Panc1 (cell line): Measurements from ENCODE around the gene ELANE. TPM values are rescaled to one million over a fixed set of nuclear protein-coding genes. Genes with fewer than 3 reads are reported as not detected.
"Not testable (repeated sequence)": the region's sequence is repeated elsewhere in the genome, so short reads cannot be mapped to it uniquely, and the experiment has no call there.

ENCODE experiments used
- ATAC-seq: fragments of 200-7000 bp; cut with Tn5 transposase; 2 replicates; pipeline ENCODE4 v1.9.1; 2020; ENCODE audit warnings: mild to moderate bottlenecking, moderate library complexity
- BruUV-seq: library from RNA; stranded (reverse); fragments of 400-500 nt; replicated peaks from 2 replicates; lab custom pipeline; 2021; lab: Mats Ljungman, UMichigan
- CTCF ChIA-PET: fragments of 300-600 bp; sonication (Branson Sonifier 250); formaldehyde crosslinking; loops from one replicate; lab custom pipeline; 2022; ENCODE audit warnings: antibody characterized with exemption; lab: Charles Lee
- POLR2A ChIA-PET: fragments of 300-600 bp; sonication (Branson Sonifier 250); formaldehyde crosslinking; loops from one replicate; lab custom pipeline; 2022; ENCODE audit warnings: antibody characterized with exemption; lab: Charles Lee
- DNase-seq: peaks from one replicate; pipeline ENCODE4 v3.0.0-alpha.2; 2010; ENCODE audit warnings: low read depth, low spot score
- H3K27ac ChIP-seq: 2 replicates; pipeline ENCODE4 v1.5.1; 2011; ENCODE audit warnings: mild to moderate bottlenecking, low read length, inconsistent platforms
- H3K27me3 ChIP-seq: fragments of 200-500 bp; sonication (Bioruptor generic); 2 replicates; pipeline ENCODE4 v1.6.0; 2014; ENCODE audit warnings: low read length, inconsistent platforms; ENCODE audit not compliant: control insufficient read depth, insufficient read depth
- H3K36me3 ChIP-seq: fragments of 200-500 bp; sonication (Bioruptor generic); 2 replicates; pipeline ENCODE4 v1.5.1; 2014; ENCODE audit warnings: inconsistent platforms, mild to moderate bottlenecking, low read length, moderate library complexity; ENCODE audit not compliant: control insufficient read depth, insufficient read depth
- H3K4me1 ChIP-seq: 2 replicates; pipeline ENCODE4 v1.5.1; 2011; ENCODE audit warnings: inconsistent platforms, mild to moderate bottlenecking, low read length, moderate library complexity; ENCODE audit not compliant: control insufficient read depth, insufficient read depth
- H3K4me3 ChIP-seq, 2 experiments: 2 replicates each; pipeline ENCODE4 v1.5.1; 2011 to 2012; ENCODE audit warnings: low read depth in 2 of 2, low read length in 2 of 2, mild to moderate bottlenecking in 2 of 2, inconsistent platforms in 1 of 2, moderate library complexity in 1 of 2
- H3K9me3 ChIP-seq: fragments of 200-500 bp; sonication (Bioruptor generic); 2 replicates; pipeline ENCODE4 v1.5.1; 2014; ENCODE audit warnings: low read depth, mild to moderate bottlenecking, inconsistent platforms, low read length, moderate library complexity; ENCODE audit not compliant: control insufficient read depth, insufficient read depth
- CTCF ChIP-seq: fragments of 450-650 bp; IDR thresholded peaks from 2 replicates; pipeline ENCODE4 v1.5.1; 2017; ENCODE audit warnings: mild to moderate bottlenecking
- POLR2AphosphoS5 ChIP-seq: IDR thresholded peaks from 2 replicates; pipeline ENCODE4 v1.6.1; 2012; ENCODE audit warnings: mild to moderate bottlenecking, low read depth, low read length, moderate library complexity
- REST ChIP-seq, 2 experiments: IDR thresholded peaks; 2 replicates each; pipeline ENCODE4 v1.6.1; 2011 to 2012; ENCODE audit warnings: low read depth in 2 of 2, control low read depth in 1 of 2, low read length in 1 of 2, mild to moderate bottlenecking in 1 of 2, moderate library complexity in 1 of 2; ENCODE audit not compliant: insufficient read depth in 1 of 2
- SIN3A ChIP-seq: IDR thresholded peaks from 2 replicates; pipeline ENCODE4 v1.6.1; 2012; ENCODE audit warnings: low read depth, mild to moderate bottlenecking, low read length, moderate library complexity, borderline replicate concordance; ENCODE audit not compliant: insufficient read depth
- TCF7L2 ChIP-seq: IDR thresholded peaks from 2 replicates; pipeline ENCODE4 v1.6.1; 2011; ENCODE audit warnings: mild to moderate bottlenecking, low read depth, low read length, inconsistent platforms
- in situ Hi-C: cut with HindIII; loops from 2 replicates; pipeline ENCODE4 v1.10.0; 2016; ENCODE audit warnings: low sequenced_read_pairs, low pct_unique_long_range_greater_than_20kb
- intact Hi-C: fragments of 100-400 bp; cut with micrococcal nuclease; formaldehyde crosslinking; loops from one replicate; pipeline ENCODE4 v1.10.0; 2022; ENCODE audit not compliant: unreplicated experiment
- total RNA-seq: library from RNA; stranded (reverse); gene quantifications from one replicate; pipeline ENCODE4 v1.2.1, GENCODE V29; 2021; ENCODE audit not compliant: unreplicated experiment

Gene ELANE
- total RNA-seq, 1 experiment from 2014 or later = 0.57 TPM

GRCh38 chr19:890831-891230, 38.7 kb downstream of the ELANE start:
- no TSS peak for BruUV-seq
- intact Hi-C loops = no loop called here
- TF ChIP-seq CTCF = no peak
- no peak for TF ChIP-seq SIN3A
- no peak for TF ChIP-seq REST (IDR thresholded peaks at IDR 0.05; ENCODE audit: insufficient read depth in 1 of 2, low read depth in 2 of 2, low read length in 1 of 2)
- TF ChIP-seq TCF7L2 = no peak
- no peak for TF ChIP-seq POLR2AphosphoS5

GRCh38 chr19:891421-892200, 39.5 kb downstream of the ELANE start:
- TSS peak; percentile 80 for BruUV-seq

More at GRCh38 chr19:890831-891230, 38.7 kb downstream of the ELANE start:
- Histone ChIP-seq H3K4me1 (no peaks in the 10 kb centered on the region), H3K27ac (no peak overlapping the region), H3K9me3 (no peaks in the 10 kb centered on the region), H3K27me3 (no peaks in the 10 kb centered on the region), H3K36me3 (no peaks in the 10 kb centered on the region), H3K4me3 (no peak overlapping the region)
- CTCF ChIA-PET = no interaction called here
- POLR2A ChIA-PET = no interaction called here
- DNase-seq (no peak), ATAC-seq (no peak)
- in situ Hi-C loops = no loop called here

GRCh38 chr19:892243-892893, 40.3 kb downstream of the ELANE start:
- no TSS peak for BruUV-seq
- intact Hi-C loops (no loop called here), in situ Hi-C loops (no loop called here)
- Histone ChIP-seq H3K36me3 (no peaks in the 10 kb centered on the region), H3K4me1 (no peaks in the 10 kb centered on the region), H3K27ac (peak overlapping the region; percentile 69), H3K9me3 (no peaks in the 10 kb centered on the region), H3K27me3 (no peaks in the 10 kb centered on the region), H3K4me3 (peak overlapping the region; percentile 62)
- ATAC-seq (no peak; the same call in 1 of the 2 replicates), DNase-seq (no peak)
- ChIA-PET CTCF (no interaction called here), POLR2A (no interaction called here)
- TF ChIP-seq REST (IDR thresholded peaks at IDR 0.05; ENCODE audit: insufficient read depth in 1 of 2, low read depth in 2 of 2, low read length in 1 of 2) (no peak), SIN3A (no peak), TCF7L2 (no peak), POLR2AphosphoS5 (no peak), CTCF (no peak)

More at GRCh38 chr19:891421-892200, 39.5 kb downstream of the ELANE start:
- in situ Hi-C loops, DNase-seq, ATAC-seq, CTCF ChIA-PET, H3K27me3 ChIP-seq, H3K36me3 ChIP-seq, H3K9me3 ChIP-seq, H3K4me1 ChIP-seq, POLR2A ChIA-PET, intact Hi-C loops: not testable (repeated sequence)
- Histone ChIP-seq H3K4me3 (peak overlapping the region; percentile 62), H3K27ac (0 out of 2 replicates have a peak overlapping the region, but pooled peaks have one; percentile 69)
